ENCODE results near the gene PRSS57.

Gene PRSS57

GRCh38 chr19:661427-662196, 33.6 kb downstream of the PRSS57 start:
- TF ChIP-seq CTCF (IDR thresholded peaks at IDR 0.05) = no peak

- TF ChIP-seq CTCF (IDR thresholded peaks at IDR 0.05) = no peak
Measured at GRCh38 chr19:660793-661426, 34.3 kb downstream of the PRSS57 start.

DNA sequence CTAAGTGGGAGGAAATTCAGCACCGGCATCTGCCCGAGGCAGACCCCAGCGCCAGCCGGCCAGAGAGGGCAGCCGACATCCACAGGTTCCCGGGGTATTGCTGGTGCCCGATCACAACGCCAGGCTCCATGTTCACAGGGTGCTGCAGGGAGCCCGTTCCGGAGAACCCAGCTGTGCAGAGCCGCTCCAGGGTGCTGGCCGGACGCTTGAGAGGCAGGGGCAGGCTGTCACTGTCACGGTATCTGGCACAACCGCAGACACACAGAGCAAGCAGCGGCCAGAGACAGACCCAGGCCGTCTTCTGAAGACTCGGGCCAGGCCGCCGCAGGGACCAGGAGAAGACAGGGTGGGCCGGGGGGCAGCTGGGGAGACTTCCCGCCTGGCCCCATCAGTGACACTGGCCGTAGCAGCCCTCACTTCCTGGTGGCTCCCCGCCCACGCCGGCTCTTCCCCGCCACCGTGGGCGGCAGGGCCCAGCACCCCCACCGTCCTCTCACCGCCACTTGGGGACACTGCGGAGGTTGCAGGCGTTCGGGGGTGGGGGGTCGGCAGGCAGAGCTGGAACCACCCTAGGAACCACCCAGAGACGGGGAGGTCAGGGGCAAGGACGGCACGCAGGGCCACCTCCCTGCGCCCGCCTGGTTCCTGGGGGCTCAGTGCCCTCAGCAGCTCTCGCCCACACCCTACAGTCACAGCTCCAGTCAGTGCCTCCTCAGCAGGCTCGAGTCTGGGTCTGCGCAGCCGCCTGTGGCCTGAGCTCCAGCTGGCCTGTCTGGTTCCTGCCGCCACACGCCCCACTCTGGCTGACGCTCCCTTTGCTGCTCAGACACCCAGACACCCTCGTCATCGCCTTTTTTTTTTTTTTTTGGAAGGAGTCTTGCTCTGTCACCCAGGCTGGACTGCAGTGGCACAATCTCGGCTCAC, 36.1 kb downstream of the PRSS57 start:
- TF ChIP-seq CTCF (IDR thresholded peaks at IDR 0.05) = no peak

GRCh38 chr19:658059-658839, 37.0 kb downstream of the PRSS57 start:
- TF ChIP-seq CTCF (IDR thresholded peaks at IDR 0.05) = no peak

GRCh38 chr19:657611-658010, 37.6 kb downstream of the PRSS57 start:
- no peak for TF ChIP-seq CTCF (IDR thresholded peaks at IDR 0.05)

- TF ChIP-seq CTCF (IDR thresholded peaks at IDR 0.05) = no peak
Measured at GRCh38 chr19:656751-657559, 38.3 kb downstream of the PRSS57 start.
